SK-N-SH (cell line): ENCODE measurements around the gene RPS6KC1. TPM values are rescaled to one million over a fixed set of nuclear protein-coding genes. Genes with fewer than 3 reads are reported as not detected.

Source experiments
- CTCF ChIA-PET: fragments of 300-600, 350-600 bp; formaldehyde crosslinking; extraction: SDS; loops from one replicate; lab custom pipeline; 2021; lab: Yijun Ruan, JAX
- POLR2A ChIA-PET: fragments of 350-600 bp; sonication (Branson Sonifier 250); formaldehyde crosslinking; extraction: SDS; loops from one replicate; lab custom pipeline; 2020; ENCODE audit warnings: antibody characterized with exemption, inconsistent platforms; lab: Yijun Ruan, JAX
- DNase-seq: peaks from one replicate; pipeline ENCODE4 v3.0.0; 2012
- H2AFZ ChIP-seq: fragments of 200-600 bp; sonication (generic); 2 replicates; pipeline ENCODE4 v1.8.1; 2016; ENCODE audit warnings: antibody characterized with exemption, mild to moderate bottlenecking, low read depth
- H3F3A ChIP-seq: fragments of 200-600 bp; sonication (generic); replicated peaks from 2 replicates; pipeline ENCODE3; 2016; ENCODE audit warnings: antibody characterized with exemption, mild to moderate bottlenecking; ENCODE audit not compliant: insufficient read depth
- H3K27ac ChIP-seq, 2 experiments: fragments of 200-500 bp in 1 of 2; fragments of 200-600 bp in 1 of 2; sonication (Bioruptor generic) in 1 of 2; sonication (generic), shearing (Covaris generic) in 1 of 2; 2 replicates each; pipeline versions ENCODE4 v1.5.1 to v1.6.1; 2014 to 2016; ENCODE audit warnings: low read depth in 2 of 2, inconsistent platforms in 1 of 2, low read length in 1 of 2, mild to moderate bottlenecking in 1 of 2, mixed read lengths in 1 of 2
- H3K27me3 ChIP-seq: fragments of 200-600 bp; sonication (generic), shearing (Covaris generic); 2 replicates; pipeline ENCODE4 v1.6.1; 2016; ENCODE audit warnings: mixed run types; ENCODE audit not compliant: insufficient read depth
- H3K36me3 ChIP-seq, 2 experiments: fragments of 200-500 bp in 1 of 2; fragments of 200-600 bp in 1 of 2; sonication (Bioruptor generic) in 1 of 2; sonication (generic) in 1 of 2; replicated peaks in 1 of 2; 2 replicates each; pipeline versions ENCODE3 to v1.5.1; 2014 to 2016; ENCODE audit warnings: low read length in 1 of 2, mild to moderate bottlenecking in 1 of 2; ENCODE audit not compliant: insufficient read depth in 2 of 2, control insufficient read depth in 1 of 2
- H3K4me1 ChIP-seq, 2 experiments: fragments of 200-500 bp in 1 of 2; fragments of 200-600 bp in 1 of 2; sonication (Bioruptor generic) in 1 of 2; sonication (generic), shearing (Covaris generic) in 1 of 2; 2 replicates each; pipeline versions ENCODE4 v1.5.1 to v1.6.1; 2014 to 2016; ENCODE audit warnings: low read depth in 1 of 2, low read length in 1 of 2, mixed run types in 1 of 2; ENCODE audit not compliant: insufficient read depth in 2 of 2, control insufficient read depth in 1 of 2
- H3K4me2 ChIP-seq: fragments of 200-600 bp; sonication (generic), shearing (Covaris generic); 2 replicates; pipeline ENCODE4 v1.6.1; 2017; ENCODE audit warnings: mixed run types
- H3K4me3 ChIP-seq, 2 experiments: fragments of 200-500 bp in 1 of 2; fragments of 200-600 bp in 1 of 2; sonication (Bioruptor generic) in 1 of 2; sonication (generic), shearing (Covaris generic) in 1 of 2; 2 replicates each; pipeline versions ENCODE4 v1.5.1 to v1.8.1; 2014 to 2016; ENCODE audit warnings: low read depth in 2 of 2, inconsistent platforms in 1 of 2, low read length in 1 of 2, mild to moderate bottlenecking in 1 of 2, mixed read lengths in 1 of 2, moderate library complexity in 1 of 2
- H3K79me2 ChIP-seq: fragments of 200-600 bp; sonication (generic); 2 replicates; pipeline ENCODE4 v1.8.1; 2017; ENCODE audit warnings: mild to moderate bottlenecking; ENCODE audit not compliant: insufficient read depth
- H3K9ac ChIP-seq: fragments of 200-600 bp; sonication (generic); 2 replicates; pipeline ENCODE4 v1.6.1; 2017; ENCODE audit warnings: mixed run types
- H3K9me2 ChIP-seq: fragments of 200-600 bp; sonication (generic); 2 replicates; pipeline ENCODE4 v1.6.1; 2017; ENCODE audit warnings: mixed run types
- H3K9me3 ChIP-seq: fragments of 200-600 bp; sonication (generic); 2 replicates; pipeline ENCODE4 v1.6.1; 2017; ENCODE audit warnings: mixed run types, mild to moderate bottlenecking, moderate library complexity
- H4K20me1 ChIP-seq: fragments of 200-600 bp; sonication (generic); 2 replicates; pipeline ENCODE4 v1.6.1; 2017; ENCODE audit warnings: mild to moderate bottlenecking, mixed run types; ENCODE audit not compliant: insufficient read depth
- CTCF ChIP-seq: fragments of 200-600 bp; sonication (generic); IDR thresholded peaks from 2 replicates; pipeline ENCODE4 v1.6.1; 2017; ENCODE audit warnings: antibody characterized with exemption, mild to moderate bottlenecking, moderate library complexity
- FOSL2 ChIP-seq: IDR thresholded peaks from 2 replicates; pipeline ENCODE4 v1.4.0; 2012; ENCODE audit warnings: low read depth, mild to moderate bottlenecking, moderate library complexity, borderline replicate concordance
- FOXJ3 ChIP-seq: sonication (generic); formaldehyde crosslinking; IDR thresholded peaks from 2 replicates; pipeline ENCODE4 v1.5.1; 2020; ENCODE audit warnings: mild to moderate bottlenecking, missing genetic modification reagents
- GABPA ChIP-seq: IDR thresholded peaks from 2 replicates; pipeline ENCODE4 v1.4.0; 2012; ENCODE audit warnings: low read depth, mild to moderate bottlenecking
- GATA2 ChIP-seq: sonication (generic); formaldehyde crosslinking; IDR thresholded peaks from 2 replicates; pipeline ENCODE4 v1.5.0; 2020; ENCODE audit warnings: mild to moderate bottlenecking, missing genetic modification reagents
- JUND ChIP-seq: IDR thresholded peaks from 2 replicates; pipeline ENCODE4 v1.4.0; 2012
- MEF2A ChIP-seq: IDR thresholded peaks from 2 replicates; pipeline ENCODE4 v1.4.0; 2012; ENCODE audit warnings: low read depth, borderline replicate concordance
- NFIC ChIP-seq: IDR thresholded peaks from 2 replicates; pipeline ENCODE4 v1.4.0; 2012; ENCODE audit warnings: borderline replicate concordance
- PBX3 ChIP-seq: IDR thresholded peaks from 2 replicates; pipeline ENCODE4; 2012
- RAD21 ChIP-seq: IDR thresholded peaks from 2 replicates; pipeline ENCODE4 v1.6.1; 2012; ENCODE audit warnings: mild to moderate bottlenecking, low read length
- REST ChIP-seq: IDR thresholded peaks from 2 replicates; pipeline ENCODE4 v1.6.1; 2012; ENCODE audit warnings: mild to moderate bottlenecking, low read depth, low read length, moderate library complexity
- RXRA ChIP-seq: IDR thresholded peaks from 2 replicates; pipeline ENCODE4 v1.4.0; 2012; ENCODE audit warnings: low read depth, mild to moderate bottlenecking, borderline replicate concordance
- SIN3A ChIP-seq: IDR thresholded peaks from 2 replicates; pipeline ENCODE4 v1.6.1; 2012; ENCODE audit warnings: low read depth, mild to moderate bottlenecking, low read length, moderate library complexity, borderline replicate concordance
- TCF12 ChIP-seq: IDR thresholded peaks from 2 replicates; pipeline ENCODE4 v1.4.0; 2012
- USF1 ChIP-seq: IDR thresholded peaks from 2 replicates; pipeline ENCODE4 v1.4.0; 2012; ENCODE audit warnings: low read depth, borderline replicate concordance
- USF2 ChIP-seq: fragments of 150-350 bp; IDR thresholded peaks from 2 replicates; pipeline ENCODE4 v1.6.1; 2017; ENCODE audit warnings: antibody characterized with exemption, low read length, low read depth, borderline replicate concordance
- ZBTB33 ChIP-seq: IDR thresholded peaks from 2 replicates; pipeline ENCODE4 v1.4.0; 2012; ENCODE audit warnings: low read depth, borderline replicate concordance
- WGBS: methylation state at CpG from one replicate; pipeline ENCODE4 v1.1.6; 2017; ENCODE audit warnings: low lambda C conversion rate; 5-methylcytosine and 5-hydroxymethylcytosine counted together
- polyA plus RNA-seq, 3 experiments: library from polyadenylated mRNA; depleted of rRNA; stranded (reverse); fragments of >200 nt; gene quantifications; 2 replicates each; pipeline ENCODE4 v1.2.3, GENCODE V29; 2012

RPS6KC1 gene
- polyA plus RNA-seq, 1 of the 3 experiments (the other 2 are of a cell fraction) = 7.8 TPM

- TF ChIP-seq USF1 (no peak), FOSL2 (no peak), CTCF (no peak), GATA2 (CRISPR knock-in tag) (no peak), RAD21 (no peak), SIN3A (no peak), PBX3 (no peak), NFIC (no peak), TCF12 (no peak), USF2 (no peak), FOXJ3 (no peak), JUND (no peak), GABPA (no peak), RXRA (no peak), ZBTB33 (no peak), REST (no peak), MEF2A (no peak)
- Histone ChIP-seq H3K27me3 (no peaks in the 10 kb centered on the region), H4K20me1 (peaks cover 4% of the 10 kb centered on the region), H3K79me2 (peaks cover 32% of the 10 kb centered on the region), H3K27ac (no peak overlapping the region), H2AFZ (no peak overlapping the region), H3K4me1 (peaks cover 0 to 16% of the 10 kb centered on the region in 2 experiments; a peak in 2 of 4 replicates), H3K4me3 (no peak overlapping the region), H3K4me2 (no peak overlapping the region), H3K9me2 (no peaks in the 10 kb centered on the region), H3K9ac (no peak overlapping the region), H3K36me3 (peaks cover 17 to 24% of the 10 kb centered on the region in 2 experiments), H3F3A (peaks cover 12% of the 10 kb centered on the region), H3K9me3 (no peaks in the 10 kb centered on the region)
- POLR2A ChIA-PET = no interaction called here
- CTCF ChIA-PET = no interaction called here
- WGBS = 78% methylated on average over 2 of the region's 2 CpGs
- no peak for DNase-seq
Measured at GRCh38 chr1:213125643-213126042, 74.6 kb downstream of the RPS6KC1 start.
